ENCODE data around the gene CSNK1A1L. TPM values are rescaled to one million over a fixed set of nuclear protein-coding genes. Genes with fewer than 3 reads are reported as not detected.

Gene CSNK1A1L
- total and polyA plus RNA-seq, 2 of the 8 experiments (the other 6 are each of a cell fraction or from before 2014, with no cell fraction given) = not detected

GRCh38 chr13:37074703-37075102 is 30.8 kb downstream of the CSNK1A1L start:
- Histone ChIP-seq H3K4me1 (replicated peaks in 1 of 4; ENCODE audit: control insufficient read depth in 3 of 4, insufficient read depth in 4 of 4, low read length in 3 of 4) (no peaks in the 10 kb centered on the region), H3K4me2 (ENCODE audit: insufficient read depth in 1 of 2, low read depth in 2 of 2, low read length in 2 of 2) (no peak overlapping the region), H4K8ac (ENCODE audit: extremely low read depth, insufficient read depth, low read length) (no peak overlapping the region), H2BK5ac (ENCODE audit: low read depth, low read length) (no peak overlapping the region), H3K9me3 (ENCODE audit: insufficient read depth in 2 of 2, low read depth in 1 of 2, low read length in 1 of 2) (no peaks in the 10 kb centered on the region), H2AFZ (ENCODE audit: low read length) (no peak overlapping the region), H4K91ac (replicated peaks; ENCODE audit: insufficient read length, low read length) (no peak overlapping the region), H2AK5ac (ENCODE audit: low read depth, low read length) (no peak overlapping the region), H3K4me3 (ENCODE audit: extremely low read depth in 1 of 4, insufficient read depth in 2 of 4, low read depth in 3 of 4, low read length in 4 of 4) (no peak overlapping the region), H3K23ac (ENCODE audit: insufficient read length) (no peak overlapping the region), H2BK120ac (replicated peaks; ENCODE audit: low read depth, low read length) (no peak overlapping the region), H3K9ac (replicated peaks in 1 of 4; ENCODE audit: extremely low read depth in 1 of 4, low read depth in 3 of 4, low read length in 3 of 4) (no peak overlapping the region), H3K79me1 (ENCODE audit: low read depth, low read length) (no peaks in the 10 kb centered on the region), H2BK20ac (ENCODE audit: low read length) (no peak overlapping the region), H2BK12ac (ENCODE audit: low read depth, low read length) (no peak overlapping the region), H3K36me3 (ENCODE audit: control insufficient read depth in 2 of 4, insufficient read depth in 4 of 4, low read length in 3 of 4) (no peaks in the 10 kb centered on the region), H3K79me2 (ENCODE audit: control insufficient read depth in 1 of 2, insufficient read depth in 2 of 2, low read length in 2 of 2) (no peaks in the 10 kb centered on the region), H3K14ac (ENCODE audit: insufficient read length) (no peak overlapping the region), H3K27me3 (replicated peaks in 1 of 4; ENCODE audit: control insufficient read depth in 3 of 4, extremely low read depth in 1 of 4, insufficient read depth in 3 of 4, low read length in 3 of 4) (no peaks in the 10 kb centered on the region), H3K23me2 (ENCODE audit: low read depth, low read length) (no peaks in the 10 kb centered on the region), H2BK15ac (ENCODE audit: low read length) (no peak overlapping the region), H3K18ac (ENCODE audit: extremely low read depth, low read length) (no peak overlapping the region), H4K5ac (ENCODE audit: insufficient read length, low read depth, low read length) (no peak overlapping the region), H3K27ac (ENCODE audit: low read depth, low read length) (no peak overlapping the region), H3K4ac (replicated peaks; ENCODE audit: insufficient read length, low read depth, low read length) (no peak overlapping the region), H4K20me1 (replicated peaks in 1 of 2; ENCODE audit: control insufficient read depth in 1 of 2, insufficient read depth in 2 of 2, low read length in 2 of 2) (no peaks in the 10 kb centered on the region), H3K56ac (replicated peaks; ENCODE audit: insufficient read length, low read depth, low read length) (no peak overlapping the region)
- FAIRE-seq (no peak), DNase-seq (ENCODE audit: low read depth in 1 of 2, low spot score in 2 of 2) (no peak)
- TF ChIP-seq ATF3 (IDR thresholded peaks at IDR 0.05; ENCODE audit: insufficient read depth, low read depth, low read length) (no peak), CTCF (IDR thresholded peaks at IDR 0.05; ENCODE audit: control extremely low read depth in 1 of 3, insufficient read depth in 1 of 3, low read depth in 1 of 3, low read length in 3 of 3) (peak in 2 of 3 experiments; percentile 14 to 18; a peak in 2 of 4 replicates), EZH2 (IDR thresholded peaks at IDR 0.05; ENCODE audit: low read depth, low read length, severe bottlenecking) (no peak), RAD21 (IDR thresholded peaks at IDR 0.05 in 1 of 2, conservative IDR thresholded peaks at IDR 0.05 in 1 of 2; ENCODE audit: low read depth in 2 of 2, low read length in 2 of 2) (peak in 1 of 2 experiments; percentile 44)
- WGBS, 2 experiments (ENCODE audit: extremely low coverage in 1 of 2, insufficient coverage in 1 of 2, insufficient read length in 1 of 2, insufficient replicate concordance in 2 of 2, low coverage in 1 of 2, low lambda C conversion rate in 2 of 2, missing lambda C conversion rate in 1 of 2) = 81% methylated on average over 1 of the region's 1 CpG; no CpG with 5 or more reads in 1 of the 2 experiments
- POLR2A ChIA-PET (ENCODE audit: partially characterized antibody) = no interaction called here
- CTCF ChIA-PET (ENCODE audit: partially characterized antibody) = interaction anchor here (0.7 to 2.3 kb wide), 10 partner anchors 8 to 547 kb away, joined by 3 to 9 read pairs (median 3); no protein-coding TSS in a partner anchor

Data from H1 (cell line).